SKM-1 treated with dmso at 0.1 percent for 144 hours (cell line): ENCODE measurements around the gene ALOXE3.
"Not testable (repeated sequence)": the region's sequence is repeated elsewhere in the genome, so short reads cannot be mapped to it uniquely, and the experiment has no call there.

Experiments used
- DNase-seq: peaks from one replicate; lab custom pipeline; 2025; ENCODE audit not compliant: unreplicated experiment; lab: John Stamatoyannopoulos, UW

Gene ALOXE3

DNA sequence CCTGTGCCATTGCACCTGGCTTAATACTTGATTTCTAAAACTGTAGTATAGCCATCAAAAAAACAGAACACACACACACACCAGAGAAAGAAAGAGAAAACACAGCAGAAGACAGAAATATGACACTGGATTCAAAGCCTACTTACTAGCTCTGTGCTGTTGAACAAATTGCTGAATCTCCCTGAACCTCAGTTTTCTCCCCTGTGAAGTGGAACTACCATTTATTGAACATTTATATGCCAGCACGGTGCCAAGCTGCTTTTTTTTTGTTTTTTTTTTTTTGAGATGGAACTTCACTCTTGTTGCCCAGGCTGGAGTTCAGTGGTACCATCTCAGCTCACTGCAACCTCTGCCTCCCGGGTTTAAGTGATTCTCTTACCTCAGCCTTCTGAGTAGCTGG lies 17.6 kb downstream of the ALOXE3 start:
- DNase-seq: no peak

DNA sequence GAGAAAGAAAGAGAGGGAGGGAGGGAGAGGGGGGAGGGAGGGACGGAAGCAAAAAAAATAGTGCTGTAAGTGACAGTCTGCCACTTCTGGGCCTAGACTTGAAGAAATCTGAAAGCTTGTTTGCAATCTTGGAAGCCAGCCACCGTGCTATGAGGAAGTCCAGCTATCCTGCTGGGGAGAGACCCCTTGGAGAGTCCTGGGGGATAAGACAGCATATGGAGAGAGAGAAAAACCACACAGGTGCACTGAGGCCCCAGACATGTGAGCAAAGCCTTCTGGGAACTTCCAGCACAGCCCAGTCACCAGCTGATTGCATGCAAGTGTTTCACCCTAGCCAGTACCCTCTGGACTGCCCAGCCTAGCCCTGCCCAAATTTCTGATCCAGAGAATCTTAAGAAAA lies 18.2 kb downstream of the ALOXE3 start:
- DNase-seq: no peak

GRCh38 chr17:8096541-8096940 lies 21.8 kb downstream of the ALOXE3 start:
- no peak for DNase-seq

- DNase-seq: no peak
These were observed 23.0 kb downstream of the ALOXE3 start for GRCh38 chr17:8095361-8095760.

- no peak for DNase-seq
These were observed 27.2 kb downstream of the ALOXE3 start for GRCh38 chr17:8091033-8091687.

DNA sequence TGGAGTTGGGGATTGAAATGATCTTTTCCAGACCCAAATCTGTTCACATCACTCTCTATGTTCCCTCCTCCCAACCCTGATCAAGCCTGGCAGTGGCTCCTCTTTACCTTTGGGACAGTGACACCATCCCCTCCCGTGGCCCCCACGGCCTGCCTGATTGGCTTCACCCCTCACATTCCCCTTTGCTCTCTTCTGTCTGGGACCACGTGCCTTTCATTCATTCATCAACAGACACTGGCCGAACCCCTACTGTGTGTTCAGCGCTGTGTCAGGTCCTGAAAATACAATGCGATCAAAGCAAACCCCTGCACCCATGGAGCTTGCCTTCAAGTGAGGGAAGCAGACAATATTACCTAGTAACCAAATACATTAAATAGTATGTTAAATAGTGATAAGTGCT lies 28.6 kb downstream of the ALOXE3 start:
- no peak for DNase-seq

DNA sequence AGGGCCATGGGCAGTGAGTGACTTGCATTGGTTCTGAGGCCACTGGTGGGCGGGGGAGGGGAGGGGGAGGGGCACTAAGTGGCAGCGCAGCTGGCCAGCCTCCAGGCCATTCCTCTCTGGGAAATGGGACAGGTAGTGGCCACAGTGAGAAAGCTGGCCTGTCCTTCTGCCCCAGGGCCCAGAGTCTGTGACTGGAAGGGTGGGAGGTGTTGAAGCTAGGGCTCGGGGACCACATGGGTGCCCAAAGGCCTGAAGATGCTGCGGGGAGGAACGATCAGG lies 30.4 kb downstream of the ALOXE3 start:
- DNase-seq: no peak

GRCh38 chr17:8087075-8087951 lies 31.0 kb downstream of the ALOXE3 start, which contains the start of gene ALOX12B:
Gene ALOX12B (minus strand): TSS chr17:8087716. CDS start chr17:8087442, 274 bp downstream.
- no peak for DNase-seq

GRCh38 chr17:8084250-8084649 lies 34.1 kb downstream of the ALOXE3 start:
- no peak for DNase-seq

DNA sequence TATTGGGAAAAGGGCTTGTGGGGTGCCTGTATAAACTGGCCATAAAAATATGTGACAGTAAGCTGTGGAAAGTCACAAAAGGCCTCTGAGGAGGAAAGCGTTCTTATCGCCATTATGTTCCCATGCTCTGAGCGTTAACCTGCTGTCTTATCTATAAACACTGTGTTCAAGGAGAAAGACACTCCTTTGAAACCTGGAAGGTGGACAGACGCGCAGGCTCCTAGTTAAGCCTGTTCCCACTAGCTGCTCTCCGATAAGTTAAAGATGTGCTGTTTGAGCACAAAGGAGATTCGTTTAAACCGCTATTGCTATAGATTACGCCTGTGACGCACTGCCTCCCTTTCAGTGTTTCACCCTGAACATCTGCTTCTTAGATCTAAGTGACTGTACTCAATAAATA lies 36.0 kb downstream of the ALOXE3 start:
- DNase-seq: no peak

- DNase-seq: no peak
These were observed 36.4 kb downstream of the ALOXE3 start for GRCh38 chr17:8081876-8082275.

DNA sequence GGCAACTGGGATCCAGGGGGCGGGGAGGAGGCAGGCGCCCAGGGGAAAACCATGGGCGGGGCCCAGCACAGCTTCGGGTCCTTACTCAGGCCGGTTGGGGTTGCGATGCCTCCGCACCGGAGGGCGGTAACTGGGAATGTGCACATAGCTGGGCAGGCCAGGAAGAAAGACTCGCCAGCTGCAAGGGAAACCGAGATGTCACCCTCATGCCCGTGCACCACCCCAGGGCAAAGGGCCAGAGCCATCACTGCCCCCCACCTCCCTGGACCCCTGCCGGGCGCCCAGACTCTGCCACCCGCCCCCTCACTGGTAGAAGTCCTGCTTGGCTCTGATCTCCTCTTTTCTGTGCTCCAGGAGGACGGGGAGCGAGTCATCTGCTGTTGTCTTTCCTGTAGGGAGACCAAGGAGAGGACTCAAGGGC lies 37.5 kb downstream of the ALOXE3 start:
- no peak for DNase-seq

- no peak for DNase-seq
These were observed 38.0 kb downstream of the ALOXE3 start for GRCh38 chr17:8080208-8080798.

- peak; percentile 13 for DNase-seq
These were observed 38.8 kb downstream of the ALOXE3 start for GRCh38 chr17:8079291-8080207.

DNA sequence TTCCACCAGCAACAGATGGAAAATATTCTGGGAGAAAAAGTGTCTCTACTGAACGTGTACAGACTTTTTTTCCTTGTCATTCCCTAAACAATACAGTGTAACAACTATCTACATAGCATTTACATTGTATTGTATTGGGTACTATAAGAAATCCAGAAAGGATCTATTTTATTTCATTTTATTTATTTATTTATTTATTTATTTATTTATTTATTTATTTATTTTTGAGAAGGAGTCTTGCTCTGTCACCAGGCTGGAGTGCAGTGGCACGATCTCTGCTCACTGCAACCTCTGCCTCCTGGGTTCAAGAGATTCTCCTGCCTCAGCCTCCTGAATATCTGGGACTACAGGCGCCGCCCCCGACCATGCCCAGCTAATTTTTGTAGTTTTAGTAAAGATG lies 40.4 kb downstream of the ALOXE3 start:
- not testable (repeated sequence) for DNase-seq

DNA sequence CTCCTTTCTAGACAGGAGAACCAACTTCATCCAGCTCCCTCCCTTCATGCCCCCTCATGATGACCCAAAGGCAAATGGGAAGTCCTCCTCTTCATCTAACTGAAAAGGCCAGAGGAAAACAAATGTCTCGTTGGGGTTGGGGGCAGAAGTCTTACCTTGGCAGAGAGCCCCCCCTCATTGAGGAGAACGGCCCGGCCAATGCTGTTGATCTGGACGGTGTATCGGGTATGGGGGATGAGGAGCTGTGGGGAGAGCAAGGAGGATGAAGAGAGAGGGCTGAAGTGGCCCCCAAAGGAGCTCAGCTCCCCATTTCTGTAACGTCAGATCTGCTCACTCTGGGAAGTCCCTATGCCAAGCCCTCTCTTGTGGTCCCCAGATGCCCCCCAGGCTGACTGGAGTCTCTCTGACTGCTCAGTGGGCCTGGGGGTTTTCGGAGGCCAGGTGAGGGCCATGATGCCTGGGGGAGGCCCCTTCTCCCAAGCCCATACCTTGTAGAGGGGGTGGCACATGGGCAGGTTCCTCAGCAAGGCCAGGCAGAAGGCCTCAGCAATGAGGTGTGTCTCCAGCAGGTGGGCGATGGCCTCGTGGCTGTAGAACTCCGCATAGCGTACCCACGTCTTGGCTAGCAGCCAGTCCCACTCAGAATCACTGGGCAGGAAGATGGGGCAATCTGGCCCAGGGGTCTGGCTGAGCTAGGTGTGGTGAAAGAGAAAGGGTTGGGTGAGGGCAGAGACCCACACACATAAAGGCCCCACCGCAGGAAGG lies 41.6 kb downstream of the ALOXE3 start:
- no peak for DNase-seq

DNA sequence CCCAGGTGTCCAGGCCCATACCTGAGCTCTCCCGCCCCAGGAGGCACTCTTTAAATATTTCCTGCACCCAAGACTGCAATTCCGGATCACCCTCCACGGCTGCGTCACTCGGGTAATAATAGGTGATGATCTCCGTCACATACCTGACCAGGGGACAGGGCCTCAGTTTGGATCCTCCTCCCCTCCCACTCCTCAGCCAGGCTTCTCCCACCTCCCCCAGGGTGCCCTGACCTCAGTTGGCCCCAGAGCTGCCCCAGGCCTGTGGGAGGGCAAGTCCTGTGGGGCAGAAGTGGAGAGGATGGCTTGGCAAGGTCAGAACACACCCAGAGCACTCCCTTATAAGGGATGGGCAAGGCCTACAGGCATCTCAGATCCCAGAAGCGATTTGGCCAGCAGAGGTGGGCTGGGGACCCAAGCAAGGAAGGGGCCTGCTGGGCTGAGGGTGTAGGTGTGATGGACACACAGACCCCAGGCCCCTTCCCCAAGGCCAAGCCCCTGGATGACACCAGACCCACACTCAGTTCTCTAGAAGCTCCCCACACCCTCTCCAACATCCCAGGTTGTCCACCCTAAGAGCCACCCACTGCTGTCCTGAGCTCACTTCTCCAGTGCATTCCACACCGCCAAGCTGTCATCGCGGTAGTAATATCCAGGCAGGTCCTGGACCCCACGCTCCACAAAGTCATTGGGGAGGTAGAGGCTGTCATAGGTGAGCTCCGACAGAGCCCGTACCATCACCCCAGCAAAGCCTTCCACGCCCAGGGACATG lies 42.6 kb downstream of the ALOXE3 start:
- DNase-seq: no peak

DNA sequence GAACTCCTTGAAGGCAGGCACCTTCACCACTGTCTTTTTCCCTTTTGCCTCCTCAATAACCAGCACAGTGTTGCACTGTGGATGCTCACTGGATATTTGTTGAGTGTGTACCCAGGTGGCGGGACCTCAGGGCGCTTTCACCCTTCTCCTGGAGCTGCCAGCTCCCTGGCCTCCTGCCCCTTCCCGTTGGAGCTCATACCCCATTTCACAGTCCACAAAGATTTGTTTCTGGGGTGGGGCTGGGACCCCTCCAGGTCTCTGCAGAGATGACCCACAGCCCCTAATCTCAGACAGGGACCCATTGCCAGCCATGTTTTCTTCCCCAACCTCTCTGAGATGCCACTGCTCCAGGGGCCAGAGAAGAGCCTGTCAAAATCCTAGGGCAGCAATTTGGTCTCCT lies 43.2 kb downstream of the ALOXE3 start:
- DNase-seq: no peak

DNA sequence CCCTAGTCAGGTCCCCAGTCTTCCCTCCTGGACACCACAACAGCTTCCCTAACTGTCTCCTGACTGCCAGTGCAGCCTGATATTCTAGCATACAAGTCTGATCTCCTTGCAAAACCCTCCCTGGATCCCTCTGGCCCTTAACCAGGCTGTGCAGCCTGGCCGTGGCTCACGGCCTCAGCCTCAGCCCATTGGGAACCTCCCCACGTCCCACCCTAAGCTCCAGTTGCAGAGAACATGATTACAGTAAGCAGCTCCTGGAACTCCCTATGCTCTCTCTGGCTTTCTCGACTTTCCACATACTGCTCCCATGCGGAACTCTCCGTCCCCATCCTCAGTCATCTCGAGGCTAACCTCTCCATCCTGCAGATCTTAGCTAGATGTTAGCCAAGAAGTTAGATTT lies 43.8 kb downstream of the ALOXE3 start:
- no peak for DNase-seq
